ENCODE data around the gene CYB5B.

Gene CYB5B

GRCh38 chr16:69508033-69508755 lies 83.8 kb downstream of the CYB5B start:
- no peak overlapping the region for H3K4me3 ChIP-seq (ENCODE audit: low read depth, low read length)
- TF ChIP-seq CTCF (IDR thresholded peaks at IDR 0.05; ENCODE audit: borderline replicate concordance, insufficient read depth, low read depth, low read length), result no peak

GRCh38 chr16:69509125-69509524 lies 84.7 kb downstream of the CYB5B start:
- H3K4me3 ChIP-seq (ENCODE audit: low read depth, low read length), result no peak overlapping the region
- no peak for TF ChIP-seq CTCF (IDR thresholded peaks at IDR 0.05; ENCODE audit: borderline replicate concordance, insufficient read depth, low read depth, low read length)

GRCh38 chr16:69511651-69512050 lies 87.2 kb downstream of the CYB5B start:
- H3K4me3 ChIP-seq (ENCODE audit: low read depth, low read length), result no peak overlapping the region
- no peak for TF ChIP-seq CTCF (IDR thresholded peaks at IDR 0.05; ENCODE audit: borderline replicate concordance, insufficient read depth, low read depth, low read length)

- no peak for TF ChIP-seq CTCF (IDR thresholded peaks at IDR 0.05; ENCODE audit: borderline replicate concordance, insufficient read depth, low read depth, low read length)
- H3K4me3 ChIP-seq (ENCODE audit: low read depth, low read length), result no peak overlapping the region
These were observed 89.0 kb downstream of the CYB5B start for GRCh38 chr16:69513180-69513966.

GRCh38 chr16:69514356-69514755 lies 89.9 kb downstream of the CYB5B start:
- no peak overlapping the region for H3K4me3 ChIP-seq (ENCODE audit: low read depth, low read length)
- TF ChIP-seq CTCF (IDR thresholded peaks at IDR 0.05; ENCODE audit: borderline replicate concordance, insufficient read depth, low read depth, low read length), result no peak
